Umbilical cord (tissue), 2 donors: ENCODE data around the gene PPP2R2D. TPM values are rescaled to one million over a fixed set of nuclear protein-coding genes. Genes with fewer than 3 reads are reported as not detected.

Experiments used
- DNase-seq: peaks from one replicate; pipeline ENCODE4 v3.0.0-alpha.2; 2015; ENCODE audit warnings: low spot score
- total RNA-seq: library from RNA; depleted of rRNA; stranded (reverse); fragments of >200 nt; gene quantifications from one replicate; pipeline ENCODE4 v1.2.3, GENCODE V29; 2014; ENCODE audit warnings: low replicate concordance; ENCODE audit not compliant: insufficient read depth

The PPP2R2D gene
- 18.3 TPM for total RNA-seq

- peak; percentile 96 for DNase-seq
Measured at GRCh38 chr10:131900350-131901152, at the start of gene PPP2R2D. PPP2R2D (plus strand) TSS chr10:131901008; CDS start chr10:131901149, 141 bp downstream.

DNA sequence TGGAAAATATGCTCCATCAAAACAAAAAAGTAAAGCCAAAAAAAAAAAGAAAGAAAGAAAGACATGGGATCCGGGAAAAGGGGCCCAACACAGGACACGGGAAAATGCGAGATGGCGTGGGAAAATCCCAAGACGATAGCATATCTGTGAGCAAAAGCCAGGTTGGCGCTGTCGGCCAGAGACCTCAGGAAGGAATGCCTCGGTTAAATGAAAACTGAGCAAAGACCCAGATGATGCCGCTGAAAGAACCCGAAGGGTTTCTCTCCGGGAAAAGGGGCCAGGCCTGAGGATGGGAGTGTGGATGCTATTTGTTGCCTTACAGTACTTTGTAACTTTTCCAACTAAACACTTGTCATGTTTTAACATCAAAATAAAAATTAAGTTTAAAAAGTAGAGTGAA is 49.5 kb upstream of the PPP2R2D start:
- DNase-seq: no peak

DNA sequence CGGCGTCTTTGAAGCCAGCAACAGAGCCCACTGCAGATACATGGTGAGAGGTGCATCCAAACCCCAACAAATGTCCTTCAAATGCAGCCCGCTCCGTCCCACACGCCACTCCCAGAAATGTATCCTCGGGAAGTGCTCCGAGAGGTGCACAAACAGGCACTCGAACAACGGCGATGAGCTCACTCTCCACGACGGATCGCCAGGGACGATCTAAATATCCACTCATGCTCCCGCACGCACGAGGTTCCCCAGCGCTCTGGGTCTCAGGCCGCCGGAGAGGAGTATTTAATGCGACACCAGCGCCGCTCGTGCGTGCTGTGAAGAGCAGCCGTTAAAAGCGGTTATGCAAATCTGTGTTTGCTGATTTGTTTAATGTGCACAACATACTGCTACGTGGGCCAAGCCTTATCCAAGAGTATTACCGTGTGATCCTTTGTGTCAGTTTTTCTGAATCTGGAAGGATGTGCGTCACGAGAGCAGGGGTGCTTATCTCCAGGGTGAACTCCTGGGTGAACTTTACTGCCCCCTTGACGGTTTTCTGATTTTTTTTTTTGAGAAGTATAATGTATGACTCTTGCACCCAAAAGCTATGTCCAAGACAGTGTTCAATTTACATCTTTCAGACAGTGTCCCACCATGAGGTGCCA is 48.5 kb upstream of the PPP2R2D start:
- no peak for DNase-seq

DNA sequence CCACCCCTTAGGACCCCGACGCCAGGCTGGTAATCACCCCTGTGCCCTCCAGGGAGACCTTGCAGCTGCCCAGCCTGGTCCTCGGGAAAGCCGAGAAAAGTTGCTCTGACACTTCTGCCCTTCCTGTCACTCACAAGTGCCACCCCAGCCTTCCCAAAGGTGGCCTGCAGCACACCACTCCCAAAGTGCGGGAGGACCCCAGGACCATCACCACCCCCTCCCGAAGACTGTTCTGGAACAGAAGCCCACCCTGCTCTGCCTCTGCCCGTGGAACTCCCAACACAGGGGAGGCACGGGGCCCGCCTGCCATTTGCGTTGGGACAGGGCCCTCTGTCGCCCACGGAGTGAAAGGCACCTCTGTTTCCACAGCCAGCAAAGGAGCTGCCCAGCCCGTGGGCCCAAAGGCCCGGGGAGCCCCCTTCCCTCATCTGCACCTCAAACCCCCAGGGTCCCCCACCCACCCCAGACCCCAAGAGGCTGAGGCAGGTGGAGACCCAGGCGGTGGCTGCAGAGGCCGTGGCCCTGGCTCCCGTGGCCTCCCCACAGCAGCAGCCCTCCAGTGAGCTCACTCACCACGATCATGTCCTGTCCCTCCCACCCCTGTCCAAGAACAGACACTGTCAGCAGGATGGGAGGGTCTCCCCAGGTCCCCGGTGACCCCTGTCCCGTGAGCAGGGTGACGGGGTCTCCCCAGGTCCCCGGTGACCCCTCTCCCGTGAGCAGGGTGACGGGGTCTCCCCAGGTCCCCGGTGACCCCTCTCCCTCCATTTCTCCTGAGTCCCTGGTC is 47.8 kb upstream of the PPP2R2D start:
- DNase-seq: no peak

- no peak for DNase-seq
Measured at GRCh38 chr10:131853610-131853964, 47.2 kb upstream of the PPP2R2D start.

GRCh38 chr10:131854579-131855335 is 46.1 kb upstream of the PPP2R2D start:
- no peak for DNase-seq

DNA sequence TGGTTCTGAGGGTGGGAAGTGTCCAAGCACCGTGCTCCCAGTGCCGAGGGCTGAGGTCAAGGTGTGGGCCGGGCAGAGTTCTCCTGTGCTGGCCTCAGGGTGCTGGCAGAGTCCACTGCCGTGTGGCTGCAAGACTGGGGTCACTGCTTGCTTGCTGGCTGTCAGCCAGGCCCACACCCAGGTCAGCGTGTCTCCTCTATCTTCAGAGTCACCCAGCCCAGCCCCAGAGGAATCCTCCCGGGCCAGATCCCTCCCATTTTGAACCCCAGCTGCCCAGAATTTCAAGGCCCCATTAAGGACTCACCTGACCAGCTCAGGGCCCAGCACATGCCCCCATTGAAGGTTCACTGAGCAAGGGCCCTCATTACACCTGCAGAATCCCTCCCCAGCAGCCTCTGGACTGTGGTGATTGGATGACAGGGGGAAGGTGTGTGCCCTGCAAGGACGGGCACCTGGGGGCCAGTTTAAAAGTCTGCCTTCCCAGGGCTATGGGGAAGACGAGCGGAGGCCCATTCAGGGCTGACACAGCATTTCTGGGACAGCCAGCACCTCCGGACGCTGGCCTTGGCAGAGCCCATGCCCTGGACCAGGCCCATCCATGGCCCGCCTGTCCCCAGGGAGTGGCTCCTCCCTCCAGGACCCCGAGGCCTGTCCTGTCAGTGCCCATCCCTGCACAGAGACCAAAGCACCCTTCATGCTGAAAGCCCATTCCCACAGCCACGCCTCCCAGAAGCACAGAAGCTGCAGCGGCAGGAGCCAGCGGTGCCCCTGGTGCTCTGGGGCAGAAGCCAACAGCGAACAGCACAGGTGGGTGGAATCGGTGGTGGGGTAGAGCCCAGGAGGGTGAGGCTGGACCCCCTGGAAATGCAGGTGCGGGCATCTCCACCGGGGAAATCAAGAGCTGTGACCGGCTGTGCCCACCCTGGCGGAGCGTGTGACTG is 45.1 kb upstream of the PPP2R2D start:
- DNase-seq: no peak

DNA sequence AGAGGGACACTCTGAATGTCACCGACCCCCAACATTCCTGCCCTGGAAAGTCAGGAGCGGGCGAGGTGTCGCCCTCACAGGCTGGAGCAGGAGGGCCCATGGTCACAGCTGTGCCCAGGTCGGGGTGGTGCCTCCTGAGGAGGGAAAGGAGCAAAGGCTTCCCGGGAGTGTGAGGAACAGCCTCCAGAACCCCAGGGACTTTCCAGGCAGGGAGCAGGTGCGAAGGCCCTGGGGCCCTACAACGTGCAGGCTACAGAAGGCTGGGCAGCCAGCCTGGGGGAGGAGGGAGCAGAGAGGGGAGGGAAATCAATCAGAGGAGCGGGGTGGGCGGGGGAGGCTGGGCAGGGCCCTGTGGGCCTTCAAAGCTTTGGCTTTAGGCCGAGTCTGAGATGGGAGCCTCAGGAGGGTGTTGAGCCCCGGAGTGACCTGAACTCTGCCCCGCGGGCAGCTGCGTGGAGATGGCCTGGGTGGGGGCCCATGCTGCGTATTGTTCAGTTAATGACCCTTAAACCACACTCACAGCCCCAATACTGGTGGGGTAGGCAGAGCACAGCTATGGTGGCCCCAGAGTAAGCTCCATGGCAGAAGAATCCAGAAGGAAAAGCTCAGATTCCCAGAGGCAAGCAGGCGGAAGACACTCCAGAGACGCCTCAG is 44.2 kb upstream of the PPP2R2D start:
- DNase-seq: no peak

GRCh38 chr10:131857156-131858117 is 43.4 kb upstream of the PPP2R2D start:
- DNase-seq: no peak

GRCh38 chr10:131858118-131858515 is 42.7 kb upstream of the PPP2R2D start:
- no peak for DNase-seq

GRCh38 chr10:131858583-131859340 is 42.0 kb upstream of the PPP2R2D start:
- DNase-seq: no peak

DNA sequence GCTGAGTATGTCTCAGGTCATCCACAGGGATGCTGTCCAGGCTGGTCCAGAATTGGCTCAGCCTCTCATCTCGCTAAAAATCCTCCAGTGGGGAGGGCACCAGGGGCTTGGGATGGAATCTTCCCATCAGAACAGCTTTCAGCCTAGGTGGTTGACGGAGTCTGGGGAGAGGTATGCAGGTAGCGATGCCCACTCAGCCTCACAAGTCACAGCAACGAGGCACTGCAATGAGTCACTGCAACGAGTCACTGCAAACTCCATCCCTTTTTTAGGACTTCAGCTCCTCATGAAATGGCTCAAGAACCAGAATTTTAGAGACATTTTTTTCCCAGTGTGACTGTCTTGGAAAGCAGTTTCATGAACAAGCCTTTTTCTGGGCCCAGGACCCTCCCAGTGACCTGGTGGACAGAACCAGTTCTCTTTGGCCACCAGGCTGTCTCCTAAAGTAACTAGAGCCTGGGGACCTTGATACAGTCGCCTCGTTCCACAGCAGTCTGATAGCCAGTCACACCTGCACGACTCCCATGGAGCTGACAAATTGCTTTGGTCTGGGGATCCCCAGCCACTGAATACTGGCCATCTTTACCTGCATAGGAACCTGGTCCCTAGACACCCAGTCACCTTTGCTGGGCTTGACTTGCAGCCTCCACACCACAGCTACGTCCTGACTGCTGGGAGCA is 41.3 kb upstream of the PPP2R2D start:
- DNase-seq: no peak

DNA sequence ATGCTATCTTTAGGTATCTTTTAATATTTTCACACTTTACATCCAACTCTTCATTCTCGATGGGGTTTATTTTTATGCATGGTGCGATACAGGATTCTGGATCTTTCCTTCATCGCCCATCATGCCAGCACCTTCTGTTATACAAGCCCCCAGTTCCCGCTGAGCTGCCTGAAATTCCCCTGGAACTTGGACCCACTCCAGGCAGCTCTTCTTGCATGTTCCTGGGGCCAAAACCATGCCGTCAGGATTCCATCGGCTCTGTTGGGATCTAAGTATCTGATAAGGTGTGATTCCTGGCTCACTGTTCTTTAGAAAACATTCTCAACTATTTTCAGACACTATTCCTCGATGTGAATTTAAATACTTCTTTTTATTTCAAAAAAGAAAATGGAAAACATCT is 40.5 kb upstream of the PPP2R2D start:
- DNase-seq: peak; percentile 8

- DNase-seq: no peak
Measured at GRCh38 chr10:131860806-131861440, 39.9 kb upstream of the PPP2R2D start.

DNA sequence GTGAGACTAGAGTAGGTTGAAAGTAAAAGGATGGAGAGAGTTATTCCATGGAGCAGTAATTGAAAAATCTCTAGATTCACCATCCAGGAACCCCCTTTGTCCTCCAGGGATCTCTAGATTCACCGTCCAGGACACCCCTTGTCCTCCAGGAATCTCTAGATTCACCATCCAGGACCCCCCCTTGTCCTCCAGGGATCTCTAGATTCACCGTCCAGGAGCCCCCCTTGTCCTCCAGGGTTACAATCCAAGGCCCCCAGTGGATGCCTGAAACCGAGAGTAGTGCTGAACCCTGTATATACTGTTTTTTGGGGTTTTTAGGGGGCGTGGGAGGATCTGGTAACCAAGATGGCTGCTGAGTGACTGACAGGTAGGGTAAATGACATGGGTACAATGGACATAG is 38.3 kb upstream of the PPP2R2D start:
- DNase-seq: no peak

DNA sequence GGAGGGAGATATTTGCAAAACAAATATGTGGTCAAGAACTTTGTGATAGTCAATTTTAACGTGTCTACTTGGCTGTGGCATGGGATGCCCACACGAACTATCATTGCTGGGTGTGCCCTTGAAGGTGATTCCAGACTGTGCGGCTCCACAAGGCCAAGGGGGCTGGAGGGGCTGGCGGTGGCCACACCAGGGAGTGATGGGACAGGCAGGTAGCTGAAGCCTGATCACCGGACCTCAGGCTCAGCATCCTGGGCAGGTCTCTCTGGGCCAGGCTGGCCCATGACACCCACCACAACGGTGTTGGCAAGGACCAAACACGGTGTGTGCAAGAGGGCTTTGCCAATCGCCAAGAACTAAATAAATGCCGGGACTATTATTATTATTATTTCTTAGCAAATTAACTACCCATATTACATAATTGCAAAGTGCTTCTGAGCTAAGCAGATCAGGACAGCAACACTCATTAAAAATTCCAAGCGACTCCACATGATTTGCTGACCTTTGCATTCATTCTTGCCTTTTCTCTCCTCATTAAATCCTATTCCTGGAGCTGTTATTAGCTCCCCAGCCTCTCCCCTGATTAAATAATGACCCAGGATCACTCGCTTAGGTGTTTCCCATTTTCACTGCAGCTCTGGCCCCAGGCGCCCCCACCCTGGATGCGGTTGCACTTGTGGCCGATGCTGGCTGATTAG is 35.4 kb upstream of the PPP2R2D start:
- DNase-seq: no peak
